ENCODE measurements around the gene TEKT3.

Gene TEKT3

DNA sequence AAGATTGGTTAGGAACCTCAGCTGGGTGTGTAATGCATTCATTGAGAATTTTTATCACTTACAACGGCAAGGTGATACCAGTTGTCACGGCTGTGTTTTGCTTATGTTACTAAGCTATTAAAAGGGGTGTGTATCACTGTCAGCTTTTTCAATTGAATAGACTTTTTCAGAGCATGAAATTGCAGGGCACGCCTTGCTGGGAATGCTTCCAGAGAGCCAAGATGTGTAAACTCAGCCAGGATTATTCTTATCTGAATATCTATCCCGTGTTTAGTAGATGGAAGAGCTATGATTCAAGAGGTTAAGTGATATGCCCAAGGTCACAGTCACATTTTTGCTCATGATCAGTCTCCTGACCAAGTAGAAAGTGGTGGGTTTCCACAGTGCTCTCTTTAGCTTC lies 6.6 kb upstream of the TEKT3 start:
- TF ChIP-seq, protein P1, sequence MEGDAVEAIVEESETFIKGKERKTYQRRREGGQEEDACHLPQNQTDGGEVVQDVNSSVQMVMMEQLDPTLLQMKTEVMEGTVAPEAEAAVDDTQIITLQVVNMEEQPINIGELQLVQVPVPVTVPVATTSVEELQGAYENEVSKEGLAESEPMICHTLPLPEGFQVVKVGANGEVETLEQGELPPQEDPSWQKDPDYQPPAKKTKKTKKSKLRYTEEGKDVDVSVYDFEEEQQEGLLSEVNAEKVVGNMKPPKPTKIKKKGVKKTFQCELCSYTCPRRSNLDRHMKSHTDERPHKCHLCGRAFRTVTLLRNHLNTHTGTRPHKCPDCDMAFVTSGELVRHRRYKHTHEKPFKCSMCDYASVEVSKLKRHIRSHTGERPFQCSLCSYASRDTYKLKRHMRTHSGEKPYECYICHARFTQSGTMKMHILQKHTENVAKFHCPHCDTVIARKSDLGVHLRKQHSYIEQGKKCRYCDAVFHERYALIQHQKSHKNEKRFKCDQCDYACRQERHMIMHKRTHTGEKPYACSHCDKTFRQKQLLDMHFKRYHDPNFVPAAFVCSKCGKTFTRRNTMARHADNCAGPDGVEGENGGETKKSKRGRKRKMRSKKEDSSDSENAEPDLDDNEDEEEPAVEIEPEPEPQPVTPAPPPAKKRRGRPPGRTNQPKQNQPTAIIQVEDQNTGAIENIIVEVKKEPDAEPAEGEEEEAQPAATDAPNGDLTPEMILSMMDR (IDR thresholded peaks at IDR 0.05; ENCODE audit: borderline replicate concordance, control extremely low read depth, extremely low read depth, insufficient read depth, missing control alignments): no peak
- in situ Hi-C loops (cut with MboI; ENCODE audit: low sequenced_read_pairs, unreplicated experiment): no loop called here
- DNase-seq (ENCODE audit: low spot score): no peak

DNA sequence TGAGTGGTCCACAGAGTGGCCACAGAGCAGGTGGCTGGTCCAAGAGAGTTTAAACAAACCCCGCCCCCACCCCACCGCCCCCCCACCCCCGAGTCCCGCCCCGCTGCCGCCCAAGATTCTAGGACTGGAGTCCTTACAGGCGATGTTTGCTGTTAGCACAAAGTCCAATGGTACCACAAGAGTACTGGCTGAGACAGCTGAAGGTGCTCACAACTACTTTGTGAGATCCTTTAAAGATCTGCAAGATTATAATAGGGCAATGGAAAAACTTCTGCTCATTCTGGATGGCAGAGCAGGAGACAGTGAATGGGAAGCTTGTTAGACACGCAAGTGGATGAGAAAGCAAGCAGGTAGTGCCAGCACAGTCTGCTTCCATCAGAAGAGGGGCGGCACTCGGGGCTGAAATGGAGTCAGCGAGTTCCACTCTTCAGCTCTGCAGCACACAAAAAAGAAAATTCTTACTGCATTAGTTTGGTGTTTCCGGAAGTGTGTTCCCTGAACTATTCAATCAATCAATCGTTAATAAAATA lies 4.7 kb upstream of the TEKT3 start:
- in situ Hi-C loops (cut with MboI; ENCODE audit: low sequenced_read_pairs, unreplicated experiment): no loop called here
- DNase-seq (ENCODE audit: low spot score): no peak
- TF ChIP-seq, protein P1 (IDR thresholded peaks at IDR 0.05; ENCODE audit: borderline replicate concordance, control extremely low read depth, extremely low read depth, insufficient read depth, missing control alignments): no peak

DNA sequence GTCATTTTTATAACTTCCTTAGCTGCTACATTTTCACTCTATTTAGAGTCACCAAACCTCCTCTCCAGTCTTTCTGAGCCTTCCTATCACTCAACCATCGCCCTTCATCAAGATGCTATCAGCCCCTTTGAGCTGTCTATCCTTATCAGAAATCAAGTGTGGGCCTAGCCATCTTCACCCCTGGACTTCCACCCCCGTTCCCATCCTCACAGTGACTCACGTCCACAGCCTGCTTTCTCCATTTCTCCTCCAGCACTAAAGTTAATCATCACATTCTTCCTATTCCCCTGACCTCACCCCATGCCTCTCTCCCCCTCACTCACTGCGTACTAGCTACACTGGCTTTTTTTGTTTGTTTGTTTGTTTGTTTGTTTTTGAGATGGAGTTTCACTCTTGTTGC lies 2.4 kb upstream of the TEKT3 start:
- in situ Hi-C loops (cut with MboI; ENCODE audit: low sequenced_read_pairs, unreplicated experiment): no loop called here
- DNase-seq (ENCODE audit: low spot score): no peak
- TF ChIP-seq, protein P1 (IDR thresholded peaks at IDR 0.05; ENCODE audit: borderline replicate concordance, control extremely low read depth, extremely low read depth, insufficient read depth, missing control alignments): no peak

DNA sequence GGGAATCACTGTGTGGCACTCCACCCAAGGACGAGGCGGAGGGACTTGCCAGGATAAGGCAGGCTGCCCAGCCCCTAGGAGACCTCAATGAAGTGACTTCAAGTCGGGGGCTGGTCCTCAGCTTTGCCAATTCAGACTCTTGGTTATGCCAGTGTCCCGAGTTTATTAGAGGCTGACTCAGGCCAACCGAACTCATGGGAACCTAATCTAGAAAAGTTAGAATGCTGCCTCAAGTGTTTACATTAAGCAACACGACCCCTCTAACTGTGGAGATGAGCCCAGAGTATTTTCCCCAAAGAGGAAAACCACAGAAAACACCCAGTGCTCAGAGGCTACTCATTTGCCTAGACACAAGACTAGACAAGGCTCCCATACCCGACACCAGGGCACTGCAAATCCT lies 1.1 kb upstream of the TEKT3 start:
- DNase-seq (ENCODE audit: low spot score): no peak
- TF ChIP-seq, protein P1 (IDR thresholded peaks at IDR 0.05; ENCODE audit: borderline replicate concordance, control extremely low read depth, extremely low read depth, insufficient read depth, missing control alignments): no peak
- in situ Hi-C loops (cut with MboI; ENCODE audit: low sequenced_read_pairs, unreplicated experiment): no loop called here

DNA sequence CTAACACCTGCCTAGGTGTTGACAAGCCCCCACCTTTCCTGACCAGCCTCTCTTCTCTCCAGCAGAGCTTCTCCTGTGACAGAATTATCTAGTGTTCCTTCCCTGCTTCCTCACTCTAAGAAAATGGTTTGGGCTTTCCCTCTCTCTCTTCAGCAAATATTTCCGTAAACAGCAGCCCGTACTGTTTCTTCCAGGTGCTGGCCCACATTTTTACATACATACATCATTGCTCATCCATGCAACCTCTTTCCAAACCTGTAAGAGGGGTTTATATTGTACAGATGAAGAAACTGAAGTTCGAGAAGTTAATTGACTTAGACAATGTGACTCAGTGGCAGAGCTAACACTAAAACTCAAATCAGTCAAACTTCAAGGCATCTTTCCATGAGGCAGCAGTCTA lies 569 bp upstream of the TEKT3 start:
- in situ Hi-C loops (cut with MboI; ENCODE audit: low sequenced_read_pairs, unreplicated experiment): no loop called here
- DNase-seq (ENCODE audit: low spot score): no peak
- TF ChIP-seq, protein P1 (IDR thresholded peaks at IDR 0.05; ENCODE audit: borderline replicate concordance, control extremely low read depth, extremely low read depth, insufficient read depth, missing control alignments): no peak

DNA sequence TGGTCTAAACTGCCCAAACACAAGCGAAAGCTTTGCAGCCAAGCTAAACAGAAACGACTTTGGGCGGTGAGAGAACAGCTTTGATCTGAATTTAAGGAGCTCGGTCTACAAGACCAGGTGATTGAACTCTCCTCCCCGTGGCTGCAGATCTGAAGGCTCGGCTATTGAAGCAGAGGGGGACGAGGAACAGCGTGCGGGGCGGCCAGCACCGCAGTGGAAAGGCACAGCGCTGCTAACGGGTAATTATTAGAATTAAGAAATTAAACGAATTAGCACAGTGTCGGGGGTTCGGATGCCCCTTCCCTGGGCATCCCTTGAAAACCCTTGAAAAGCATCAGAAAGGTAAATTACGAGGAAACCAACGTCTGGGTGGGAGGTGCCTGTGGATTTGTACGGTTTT lies 431 bp downstream of the TEKT3 start:
- in situ Hi-C loops (cut with MboI; ENCODE audit: low sequenced_read_pairs, unreplicated experiment): no loop called here
- DNase-seq (ENCODE audit: low spot score): no peak
- TF ChIP-seq, protein P1 (IDR thresholded peaks at IDR 0.05; ENCODE audit: borderline replicate concordance, control extremely low read depth, extremely low read depth, insufficient read depth, missing control alignments): no peak

DNA sequence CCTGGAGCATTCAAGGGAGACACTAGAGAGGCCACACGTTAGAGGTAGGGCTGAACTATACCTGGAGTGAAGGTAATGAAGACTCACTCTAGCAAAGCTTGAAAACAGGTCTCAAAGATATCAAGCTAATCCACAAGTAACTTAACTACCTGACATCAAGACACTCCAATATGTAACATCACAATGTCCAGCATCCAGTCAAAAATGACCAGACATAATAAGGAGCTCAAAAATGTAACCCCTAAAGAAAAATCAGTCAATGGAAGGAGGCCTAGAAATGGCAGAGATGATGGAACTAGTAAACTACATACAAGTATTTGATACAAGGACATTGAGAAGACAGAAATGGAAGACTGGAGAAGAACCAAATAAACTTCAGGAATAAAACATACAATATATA lies 6.0 kb downstream of the TEKT3 start:
- TF ChIP-seq, protein P1 (IDR thresholded peaks at IDR 0.05; ENCODE audit: borderline replicate concordance, control extremely low read depth, extremely low read depth, insufficient read depth, missing control alignments): no peak
- in situ Hi-C loops (cut with MboI; ENCODE audit: low sequenced_read_pairs, unreplicated experiment): no loop called here
- DNase-seq (ENCODE audit: low spot score): no peak
